Liver (tissue), 3 donors: Measurements from ENCODE around the gene SPAG8.

ENCODE experiments used
- ATF3 ChIP-seq: IDR thresholded peaks from 2 replicates; pipeline ENCODE4 v1.6.1; 2016; ENCODE audit warnings: antibody characterized with exemption
- EGR1 ChIP-seq, 2 donors: IDR thresholded peaks; 2 replicates each; pipeline ENCODE4 v1.6.1; 2016 to 2018; ENCODE audit warnings: antibody characterized with exemption in 2 of 2, low read depth in 2 of 2
- FOXA1 ChIP-seq: IDR thresholded peaks from 2 replicates; pipeline ENCODE4 v1.6.1; 2016; ENCODE audit warnings: antibody characterized with exemption
- GABPA ChIP-seq, 2 donors: IDR thresholded peaks in 1 of 2; conservative IDR thresholded peaks in 1 of 2; 2 replicates each; pipeline ENCODE4 v1.6.1; 2016; ENCODE audit warnings: antibody characterized with exemption in 2 of 2, mild to moderate bottlenecking in 1 of 2, moderate library complexity in 1 of 2
- JUND ChIP-seq, 2 donors: IDR thresholded peaks; 2 replicates each; pipeline ENCODE4 v1.6.1; 2016; ENCODE audit warnings: antibody characterized with exemption in 2 of 2
- RAD21 ChIP-seq, 2 donors: IDR thresholded peaks; 2 replicates each; pipeline ENCODE4 v1.6.1; 2016; ENCODE audit warnings: antibody characterized with exemption in 2 of 2, mild to moderate bottlenecking in 2 of 2
- SP1 ChIP-seq: IDR thresholded peaks from 2 replicates; pipeline ENCODE4 v1.6.1; 2018; ENCODE audit warnings: antibody characterized with exemption, mild to moderate bottlenecking
- YY1 ChIP-seq: IDR thresholded peaks from 2 replicates; pipeline ENCODE4 v1.6.1; 2016; ENCODE audit warnings: antibody characterized with exemption, mild to moderate bottlenecking
- ZBTB33 ChIP-seq: IDR thresholded peaks from 2 replicates; pipeline ENCODE4 v1.6.1; 2016; ENCODE audit warnings: antibody characterized with exemption
- TF ChIP-seq, protein P1 (sequence below): fragments of 150-350 bp; IDR thresholded peaks from 2 replicates; pipeline ENCODE4 v1.5.1; 2017; ENCODE audit warnings: improper control_type of control experiment, low read depth, low read length; ENCODE audit not compliant: missing input control
- TF ChIP-seq, protein P2 (sequence below): IDR thresholded peaks from 2 replicates; pipeline ENCODE4 v1.6.1; 2016; ENCODE audit warnings: antibody characterized with exemption
- TF ChIP-seq, protein P3 (sequence below): IDR thresholded peaks from 2 replicates; pipeline ENCODE4 v1.6.1; 2016; ENCODE audit warnings: antibody characterized with exemption, mild to moderate bottlenecking
- donor health status: healthy.
- donor health status: healthy.

DNA sequence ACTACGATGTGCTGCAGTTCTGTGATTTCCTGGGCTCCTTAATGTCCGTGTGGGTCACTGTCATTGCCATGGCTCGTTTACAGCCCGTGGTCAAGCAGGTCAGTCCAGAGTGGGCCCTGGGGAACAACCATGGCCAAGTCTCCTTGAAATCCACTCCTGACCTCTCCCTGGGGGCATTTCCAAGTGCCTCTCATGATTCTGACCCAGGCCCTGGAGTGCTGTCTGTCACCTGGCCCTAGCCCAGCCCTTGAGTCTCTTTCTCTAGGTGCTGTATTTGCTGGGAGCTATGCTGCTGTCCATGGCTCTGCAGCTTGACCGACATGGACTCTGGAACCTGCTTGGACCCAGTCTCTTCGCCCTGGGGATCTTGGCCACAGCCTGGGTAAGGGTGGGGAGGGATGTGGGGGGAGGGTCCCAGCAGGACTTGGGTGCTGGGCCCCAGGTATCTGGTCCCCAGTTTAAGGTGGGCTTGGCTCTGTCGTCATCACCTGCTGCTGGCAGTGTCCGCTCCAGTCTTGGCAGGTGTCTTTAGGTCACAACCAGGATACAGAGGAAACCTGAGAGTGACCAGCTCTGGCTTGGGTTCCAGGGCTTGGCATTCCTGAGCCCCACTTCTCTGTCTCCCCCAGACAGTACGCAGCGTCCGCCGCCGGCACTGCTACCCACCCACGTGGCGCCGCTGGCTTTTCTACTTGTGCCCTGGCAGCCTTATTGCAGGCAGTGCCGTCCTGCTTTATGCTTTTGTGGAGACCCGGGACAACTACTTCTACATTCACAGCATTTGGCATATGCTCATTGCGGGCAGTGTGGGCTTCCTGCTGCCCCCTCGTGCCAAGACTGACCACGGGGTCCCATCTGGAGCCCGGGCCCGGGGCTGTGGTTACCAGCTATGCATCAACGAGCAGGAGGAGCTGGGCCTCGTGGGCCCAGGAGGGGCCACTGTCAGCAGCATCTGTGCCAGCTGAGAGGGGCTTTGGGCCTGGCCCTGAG, 41.1 kb upstream of the SPAG8 start:
- TF ChIP-seq, protein P1, sequence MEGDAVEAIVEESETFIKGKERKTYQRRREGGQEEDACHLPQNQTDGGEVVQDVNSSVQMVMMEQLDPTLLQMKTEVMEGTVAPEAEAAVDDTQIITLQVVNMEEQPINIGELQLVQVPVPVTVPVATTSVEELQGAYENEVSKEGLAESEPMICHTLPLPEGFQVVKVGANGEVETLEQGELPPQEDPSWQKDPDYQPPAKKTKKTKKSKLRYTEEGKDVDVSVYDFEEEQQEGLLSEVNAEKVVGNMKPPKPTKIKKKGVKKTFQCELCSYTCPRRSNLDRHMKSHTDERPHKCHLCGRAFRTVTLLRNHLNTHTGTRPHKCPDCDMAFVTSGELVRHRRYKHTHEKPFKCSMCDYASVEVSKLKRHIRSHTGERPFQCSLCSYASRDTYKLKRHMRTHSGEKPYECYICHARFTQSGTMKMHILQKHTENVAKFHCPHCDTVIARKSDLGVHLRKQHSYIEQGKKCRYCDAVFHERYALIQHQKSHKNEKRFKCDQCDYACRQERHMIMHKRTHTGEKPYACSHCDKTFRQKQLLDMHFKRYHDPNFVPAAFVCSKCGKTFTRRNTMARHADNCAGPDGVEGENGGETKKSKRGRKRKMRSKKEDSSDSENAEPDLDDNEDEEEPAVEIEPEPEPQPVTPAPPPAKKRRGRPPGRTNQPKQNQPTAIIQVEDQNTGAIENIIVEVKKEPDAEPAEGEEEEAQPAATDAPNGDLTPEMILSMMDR = no peak
- no peak for TF ChIP-seq EGR1 (IDR thresholded peaks at IDR 0.05; ENCODE audit: low read depth in 2 of 2)
- TF ChIP-seq, protein P2, sequence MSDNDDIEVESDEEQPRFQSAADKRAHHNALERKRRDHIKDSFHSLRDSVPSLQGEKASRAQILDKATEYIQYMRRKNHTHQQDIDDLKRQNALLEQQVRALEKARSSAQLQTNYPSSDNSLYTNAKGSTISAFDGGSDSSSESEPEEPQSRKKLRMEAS = no peak
- TF ChIP-seq YY1 = no peak
- TF ChIP-seq FOXA1 = no peak
- no peak for TF ChIP-seq SP1
- TF ChIP-seq, protein P3, sequence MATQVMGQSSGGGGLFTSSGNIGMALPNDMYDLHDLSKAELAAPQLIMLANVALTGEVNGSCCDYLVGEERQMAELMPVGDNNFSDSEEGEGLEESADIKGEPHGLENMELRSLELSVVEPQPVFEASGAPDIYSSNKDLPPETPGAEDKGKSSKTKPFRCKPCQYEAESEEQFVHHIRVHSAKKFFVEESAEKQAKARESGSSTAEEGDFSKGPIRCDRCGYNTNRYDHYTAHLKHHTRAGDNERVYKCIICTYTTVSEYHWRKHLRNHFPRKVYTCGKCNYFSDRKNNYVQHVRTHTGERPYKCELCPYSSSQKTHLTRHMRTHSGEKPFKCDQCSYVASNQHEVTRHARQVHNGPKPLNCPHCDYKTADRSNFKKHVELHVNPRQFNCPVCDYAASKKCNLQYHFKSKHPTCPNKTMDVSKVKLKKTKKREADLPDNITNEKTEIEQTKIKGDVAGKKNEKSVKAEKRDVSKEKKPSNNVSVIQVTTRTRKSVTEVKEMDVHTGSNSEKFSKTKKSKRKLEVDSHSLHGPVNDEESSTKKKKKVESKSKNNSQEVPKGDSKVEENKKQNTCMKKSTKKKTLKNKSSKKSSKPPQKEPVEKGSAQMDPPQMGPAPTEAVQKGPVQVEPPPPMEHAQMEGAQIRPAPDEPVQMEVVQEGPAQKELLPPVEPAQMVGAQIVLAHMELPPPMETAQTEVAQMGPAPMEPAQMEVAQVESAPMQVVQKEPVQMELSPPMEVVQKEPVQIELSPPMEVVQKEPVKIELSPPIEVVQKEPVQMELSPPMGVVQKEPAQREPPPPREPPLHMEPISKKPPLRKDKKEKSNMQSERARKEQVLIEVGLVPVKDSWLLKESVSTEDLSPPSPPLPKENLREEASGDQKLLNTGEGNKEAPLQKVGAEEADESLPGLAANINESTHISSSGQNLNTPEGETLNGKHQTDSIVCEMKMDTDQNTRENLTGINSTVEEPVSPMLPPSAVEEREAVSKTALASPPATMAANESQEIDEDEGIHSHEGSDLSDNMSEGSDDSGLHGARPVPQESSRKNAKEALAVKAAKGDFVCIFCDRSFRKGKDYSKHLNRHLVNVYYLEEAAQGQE = no peak
- no peak for TF ChIP-seq RAD21 (IDR thresholded peaks at IDR 0.05)
- TF ChIP-seq ATF3 = no peak
- no peak for TF ChIP-seq ZBTB33
- no peak for TF ChIP-seq GABPA (IDR thresholded peaks at IDR 0.05 in 1 of 2, conservative IDR thresholded peaks at IDR 0.05 in 1 of 2)
- TF ChIP-seq JUND (IDR thresholded peaks at IDR 0.05) = no peak
